SK-N-SH (cell line): ENCODE results near the gene SAMD4A. TPM values are rescaled to one million over a fixed set of nuclear protein-coding genes. Genes with fewer than 3 reads are reported as not detected.
A peak's percentile ranks its signal among the peaks of the same experiment; 100 is the strongest.

Experiments
- CTCF ChIA-PET: fragments of 300-600, 350-600 bp; formaldehyde crosslinking; extraction: SDS; loops from one replicate; lab custom pipeline; 2021; lab: Yijun Ruan, JAX
- POLR2A ChIA-PET: fragments of 350-600 bp; sonication (Branson Sonifier 250); formaldehyde crosslinking; extraction: SDS; loops from one replicate; lab custom pipeline; 2020; ENCODE audit warnings: antibody characterized with exemption, inconsistent platforms; lab: Yijun Ruan, JAX
- DNase-seq: peaks from one replicate; pipeline ENCODE4 v3.0.0; 2012
- H2AFZ ChIP-seq: fragments of 200-600 bp; sonication (generic); 2 replicates; pipeline ENCODE4 v1.8.1; 2016; ENCODE audit warnings: antibody characterized with exemption, mild to moderate bottlenecking, low read depth
- H3F3A ChIP-seq: fragments of 200-600 bp; sonication (generic); replicated peaks from 2 replicates; pipeline ENCODE3; 2016; ENCODE audit warnings: antibody characterized with exemption, mild to moderate bottlenecking; ENCODE audit not compliant: insufficient read depth
- H3K27ac ChIP-seq, 2 experiments: fragments of 200-500 bp in 1 of 2; fragments of 200-600 bp in 1 of 2; sonication (Bioruptor generic) in 1 of 2; sonication (generic), shearing (Covaris generic) in 1 of 2; 2 replicates each; pipeline versions ENCODE4 v1.5.1 to v1.6.1; 2014 to 2016; ENCODE audit warnings: low read depth in 2 of 2, inconsistent platforms in 1 of 2, low read length in 1 of 2, mild to moderate bottlenecking in 1 of 2, mixed read lengths in 1 of 2
- H3K27me3 ChIP-seq: fragments of 200-600 bp; sonication (generic), shearing (Covaris generic); 2 replicates; pipeline ENCODE4 v1.6.1; 2016; ENCODE audit warnings: mixed run types; ENCODE audit not compliant: insufficient read depth
- H3K36me3 ChIP-seq, 2 experiments: fragments of 200-500 bp in 1 of 2; fragments of 200-600 bp in 1 of 2; sonication (Bioruptor generic) in 1 of 2; sonication (generic) in 1 of 2; replicated peaks in 1 of 2; 2 replicates each; pipeline versions ENCODE3 to v1.5.1; 2014 to 2016; ENCODE audit warnings: low read length in 1 of 2, mild to moderate bottlenecking in 1 of 2; ENCODE audit not compliant: insufficient read depth in 2 of 2, control insufficient read depth in 1 of 2
- H3K4me1 ChIP-seq, 2 experiments: fragments of 200-500 bp in 1 of 2; fragments of 200-600 bp in 1 of 2; sonication (Bioruptor generic) in 1 of 2; sonication (generic), shearing (Covaris generic) in 1 of 2; 2 replicates each; pipeline versions ENCODE4 v1.5.1 to v1.6.1; 2014 to 2016; ENCODE audit warnings: low read depth in 1 of 2, low read length in 1 of 2, mixed run types in 1 of 2; ENCODE audit not compliant: insufficient read depth in 2 of 2, control insufficient read depth in 1 of 2
- H3K4me2 ChIP-seq: fragments of 200-600 bp; sonication (generic), shearing (Covaris generic); 2 replicates; pipeline ENCODE4 v1.6.1; 2017; ENCODE audit warnings: mixed run types
- H3K4me3 ChIP-seq, 2 experiments: fragments of 200-500 bp in 1 of 2; fragments of 200-600 bp in 1 of 2; sonication (Bioruptor generic) in 1 of 2; sonication (generic), shearing (Covaris generic) in 1 of 2; 2 replicates each; pipeline versions ENCODE4 v1.5.1 to v1.8.1; 2014 to 2016; ENCODE audit warnings: low read depth in 2 of 2, inconsistent platforms in 1 of 2, low read length in 1 of 2, mild to moderate bottlenecking in 1 of 2, mixed read lengths in 1 of 2, moderate library complexity in 1 of 2
- H3K79me2 ChIP-seq: fragments of 200-600 bp; sonication (generic); 2 replicates; pipeline ENCODE4 v1.8.1; 2017; ENCODE audit warnings: mild to moderate bottlenecking; ENCODE audit not compliant: insufficient read depth
- H3K9ac ChIP-seq: fragments of 200-600 bp; sonication (generic); 2 replicates; pipeline ENCODE4 v1.6.1; 2017; ENCODE audit warnings: mixed run types
- H3K9me2 ChIP-seq: fragments of 200-600 bp; sonication (generic); 2 replicates; pipeline ENCODE4 v1.6.1; 2017; ENCODE audit warnings: mixed run types
- H3K9me3 ChIP-seq: fragments of 200-600 bp; sonication (generic); 2 replicates; pipeline ENCODE4 v1.6.1; 2017; ENCODE audit warnings: mixed run types, mild to moderate bottlenecking, moderate library complexity
- H4K20me1 ChIP-seq: fragments of 200-600 bp; sonication (generic); 2 replicates; pipeline ENCODE4 v1.6.1; 2017; ENCODE audit warnings: mild to moderate bottlenecking, mixed run types; ENCODE audit not compliant: insufficient read depth
- EP300 ChIP-seq, 2 experiments: IDR thresholded peaks; 2 replicates each; pipeline versions ENCODE4 v1.4.0 to v1.6.1; 2012; ENCODE audit warnings: borderline replicate concordance in 1 of 2, low read depth in 1 of 2, low read length in 1 of 2
- MAX ChIP-seq: IDR thresholded peaks from 2 replicates; pipeline ENCODE4 v1.4.0; 2012; ENCODE audit warnings: low read depth
- MEF2A ChIP-seq: IDR thresholded peaks from 2 replicates; pipeline ENCODE4 v1.4.0; 2012; ENCODE audit warnings: low read depth, borderline replicate concordance
- NRF1 ChIP-seq: IDR thresholded peaks from 2 replicates; pipeline ENCODE4 v1.6.1; 2012; ENCODE audit warnings: low read depth, mild to moderate bottlenecking, low read length
- RAD21 ChIP-seq: IDR thresholded peaks from 2 replicates; pipeline ENCODE4 v1.6.1; 2012; ENCODE audit warnings: mild to moderate bottlenecking, low read length
- SMC3 ChIP-seq: IDR thresholded peaks from 2 replicates; pipeline ENCODE4 v1.6.1; 2012; ENCODE audit warnings: low read depth, low read length, improper control_type of control experiment
- TCF12 ChIP-seq: IDR thresholded peaks from 2 replicates; pipeline ENCODE4 v1.4.0; 2012
- WGBS: methylation state at CpG from one replicate; pipeline ENCODE4 v1.1.6; 2017; ENCODE audit warnings: low lambda C conversion rate; 5-methylcytosine and 5-hydroxymethylcytosine counted together
- polyA plus RNA-seq, 3 experiments: library from polyadenylated mRNA; depleted of rRNA; stranded (reverse); fragments of >200 nt; gene quantifications; 2 replicates each; pipeline ENCODE4 v1.2.3, GENCODE V29; 2012
- TF ChIP-seq, protein P1 (sequence below): IDR thresholded peaks from 2 replicates; pipeline ENCODE4 v1.4.0; 2012; ENCODE audit warnings: low read depth, borderline replicate concordance
- TF ChIP-seq, protein P2 (sequence below): fragments of 200-600 bp; sonication (generic); IDR thresholded peaks from 2 replicates; pipeline ENCODE4 v1.6.1; 2017; ENCODE audit warnings: antibody characterized with exemption, mild to moderate bottlenecking, moderate library complexity

Gene SAMD4A
- polyA plus RNA-seq, 1 of the 3 experiments (the other 2 are of a cell fraction): 5.0 TPM

DNA sequence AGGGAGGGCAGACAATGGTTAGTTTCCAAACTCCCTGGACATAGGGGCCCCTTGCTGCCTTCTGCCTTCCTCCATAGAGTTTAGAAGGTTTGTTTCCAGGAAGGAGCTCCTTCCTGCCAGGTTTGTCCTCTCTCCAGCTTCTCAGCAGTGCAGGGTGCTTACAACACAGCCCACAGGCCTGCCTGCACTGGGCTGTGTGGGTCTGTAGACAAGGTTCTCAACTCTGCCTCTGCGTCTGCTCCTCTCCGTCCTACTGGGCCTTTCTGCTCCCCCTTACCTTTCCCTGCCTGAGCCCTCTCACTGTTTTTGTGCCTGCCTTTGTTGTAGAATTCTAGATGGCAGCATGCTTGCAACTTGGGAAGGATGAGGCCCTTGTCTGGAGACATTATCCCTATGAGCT is 124.0 kb downstream of the SAMD4A start:
- H3K27me3 ChIP-seq: no peaks in the 10 kb centered on the region
- H3K36me3 ChIP-seq: no peaks in the 10 kb centered on the region
- CTCF ChIA-PET: interaction anchor here (0.6 to 4.3 kb wide), 21 partner anchors 10 to 136 kb away, joined by 3 to 51 read pairs (median 4); partner anchors contain the start of gene SAMD4A
- H3K4me1 ChIP-seq: peaks cover 8 to 14% of the 10 kb centered on the region in 2 experiments; a peak in 2 of 4 replicates
- H3K9me3 ChIP-seq: no peaks in the 10 kb centered on the region
- no peak overlapping the region for H3K27ac ChIP-seq
- no peak overlapping the region for H3K4me2 ChIP-seq
- DNase-seq: no peak
- TF ChIP-seq EP300 (IDR thresholded peaks at IDR 0.05; ENCODE audit: borderline replicate concordance in 1 of 2, low read depth in 1 of 2, low read length in 1 of 2) (no peak), NRF1 (no peak), MAX (no peak), MEF2A (no peak), TCF12 (no peak)
- H3K9ac ChIP-seq: no peak overlapping the region
- no peak overlapping the region for H3K4me3 ChIP-seq
- POLR2A ChIA-PET: interaction anchor here (0.6 to 1.0 kb wide), 2 partner anchors 125 to 386 kb away, joined by 3 read pairs; no protein-coding TSS in a partner anchor
- WGBS: 93% methylated on average over 2 of the region's 2 CpGs
- peaks cover 100% of the 10 kb centered on the region for H3K79me2 ChIP-seq
- H4K20me1 ChIP-seq: peaks cover 22% of the 10 kb centered on the region
- H2AFZ ChIP-seq: no peak overlapping the region
- peaks cover 7% of the 10 kb centered on the region for H3F3A ChIP-seq
- no peaks in the 10 kb centered on the region for H3K9me2 ChIP-seq

DNA sequence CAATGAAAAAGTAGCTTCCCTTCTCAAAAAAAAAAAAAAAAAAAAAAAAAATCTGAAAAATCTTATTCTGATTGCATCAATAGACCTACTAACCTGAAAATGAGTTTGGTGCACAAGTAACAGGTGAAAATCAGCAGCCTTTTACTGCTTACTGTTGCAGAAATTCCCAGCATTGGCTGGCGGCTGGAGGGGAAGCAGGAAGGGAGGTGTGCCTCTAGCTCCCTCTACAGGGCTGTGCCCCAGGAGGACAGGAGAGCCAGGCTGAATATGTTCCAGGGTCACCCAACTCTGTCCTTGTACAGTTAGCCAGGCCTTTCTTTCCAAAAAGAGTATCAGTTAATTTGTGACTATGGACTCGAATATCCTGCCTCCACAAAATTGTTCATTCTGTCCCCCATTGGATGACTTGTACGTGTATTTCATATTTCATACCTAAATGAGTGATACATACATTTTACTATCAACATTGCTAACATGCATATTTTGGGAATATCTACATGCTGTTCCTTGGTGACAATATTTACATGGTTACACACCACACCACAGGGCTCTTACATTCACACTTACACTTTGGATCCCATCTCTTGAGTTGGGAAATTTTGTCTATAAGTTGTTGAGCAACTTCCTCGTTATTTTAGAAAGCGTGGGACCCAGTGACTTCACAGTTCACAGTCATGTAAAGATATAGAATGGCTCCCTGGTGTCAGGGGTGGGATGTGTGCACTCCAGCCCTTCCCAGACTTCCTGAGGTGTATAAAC is 124.8 kb downstream of the SAMD4A start:
- no peak overlapping the region for H2AFZ ChIP-seq
- H3F3A ChIP-seq: peaks cover 6% of the 10 kb centered on the region
- H3K27me3 ChIP-seq: no peaks in the 10 kb centered on the region
- peaks cover 5 to 8% of the 10 kb centered on the region in 2 experiments; a peak in 2 of 4 replicates for H3K4me1 ChIP-seq
- POLR2A ChIA-PET: interaction anchor here (0.6 to 1.0 kb wide), 2 partner anchors 126 to 385 kb away, joined by 3 read pairs; no protein-coding TSS in a partner anchor
- TF ChIP-seq, protein P1, sequence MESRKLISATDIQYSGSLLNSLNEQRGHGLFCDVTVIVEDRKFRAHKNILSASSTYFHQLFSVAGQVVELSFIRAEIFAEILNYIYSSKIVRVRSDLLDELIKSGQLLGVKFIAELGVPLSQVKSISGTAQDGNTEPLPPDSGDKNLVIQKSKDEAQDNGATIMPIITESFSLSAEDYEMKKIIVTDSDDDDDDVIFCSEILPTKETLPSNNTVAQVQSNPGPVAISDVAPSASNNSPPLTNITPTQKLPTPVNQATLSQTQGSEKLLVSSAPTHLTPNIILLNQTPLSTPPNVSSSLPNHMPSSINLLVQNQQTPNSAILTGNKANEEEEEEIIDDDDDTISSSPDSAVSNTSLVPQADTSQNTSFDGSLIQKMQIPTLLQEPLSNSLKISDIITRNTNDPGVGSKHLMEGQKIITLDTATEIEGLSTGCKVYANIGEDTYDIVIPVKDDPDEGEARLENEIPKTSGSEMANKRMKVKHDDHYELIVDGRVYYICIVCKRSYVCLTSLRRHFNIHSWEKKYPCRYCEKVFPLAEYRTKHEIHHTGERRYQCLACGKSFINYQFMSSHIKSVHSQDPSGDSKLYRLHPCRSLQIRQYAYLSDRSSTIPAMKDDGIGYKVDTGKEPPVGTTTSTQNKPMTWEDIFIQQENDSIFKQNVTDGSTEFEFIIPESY: no peak
- TF ChIP-seq SMC3 (peak; percentile 82), RAD21 (peak; percentile 85)
- TF ChIP-seq, protein P2, sequence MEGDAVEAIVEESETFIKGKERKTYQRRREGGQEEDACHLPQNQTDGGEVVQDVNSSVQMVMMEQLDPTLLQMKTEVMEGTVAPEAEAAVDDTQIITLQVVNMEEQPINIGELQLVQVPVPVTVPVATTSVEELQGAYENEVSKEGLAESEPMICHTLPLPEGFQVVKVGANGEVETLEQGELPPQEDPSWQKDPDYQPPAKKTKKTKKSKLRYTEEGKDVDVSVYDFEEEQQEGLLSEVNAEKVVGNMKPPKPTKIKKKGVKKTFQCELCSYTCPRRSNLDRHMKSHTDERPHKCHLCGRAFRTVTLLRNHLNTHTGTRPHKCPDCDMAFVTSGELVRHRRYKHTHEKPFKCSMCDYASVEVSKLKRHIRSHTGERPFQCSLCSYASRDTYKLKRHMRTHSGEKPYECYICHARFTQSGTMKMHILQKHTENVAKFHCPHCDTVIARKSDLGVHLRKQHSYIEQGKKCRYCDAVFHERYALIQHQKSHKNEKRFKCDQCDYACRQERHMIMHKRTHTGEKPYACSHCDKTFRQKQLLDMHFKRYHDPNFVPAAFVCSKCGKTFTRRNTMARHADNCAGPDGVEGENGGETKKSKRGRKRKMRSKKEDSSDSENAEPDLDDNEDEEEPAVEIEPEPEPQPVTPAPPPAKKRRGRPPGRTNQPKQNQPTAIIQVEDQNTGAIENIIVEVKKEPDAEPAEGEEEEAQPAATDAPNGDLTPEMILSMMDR: peak; percentile 85
- H3K36me3 ChIP-seq: no peaks in the 10 kb centered on the region
- no peak overlapping the region for H3K9ac ChIP-seq
- no peaks in the 10 kb centered on the region for H3K9me2 ChIP-seq
- no peaks in the 10 kb centered on the region for H3K9me3 ChIP-seq
- no peak overlapping the region for H3K4me3 ChIP-seq
- no peak overlapping the region for H3K27ac ChIP-seq
- H3K4me2 ChIP-seq: no peak overlapping the region
- H3K79me2 ChIP-seq: peaks cover 99% of the 10 kb centered on the region
- CTCF ChIA-PET: interaction anchor here (0.6 to 4.3 kb wide), 22 partner anchors 9 to 129 kb away, joined by 3 to 51 read pairs (median 4); partner anchors contain the start of gene SAMD4A
- peaks cover 22% of the 10 kb centered on the region for H4K20me1 ChIP-seq
- DNase-seq: peak; percentile 62
- WGBS: 48% methylated on average over 5 of the region's 5 CpGs
